ENCODE results near the gene TTC17.
"Not testable (repeated sequence)": the region's sequence is repeated elsewhere in the genome, so short reads cannot be mapped to it uniquely, and the experiment has no call there.

Gene TTC17, protein sequence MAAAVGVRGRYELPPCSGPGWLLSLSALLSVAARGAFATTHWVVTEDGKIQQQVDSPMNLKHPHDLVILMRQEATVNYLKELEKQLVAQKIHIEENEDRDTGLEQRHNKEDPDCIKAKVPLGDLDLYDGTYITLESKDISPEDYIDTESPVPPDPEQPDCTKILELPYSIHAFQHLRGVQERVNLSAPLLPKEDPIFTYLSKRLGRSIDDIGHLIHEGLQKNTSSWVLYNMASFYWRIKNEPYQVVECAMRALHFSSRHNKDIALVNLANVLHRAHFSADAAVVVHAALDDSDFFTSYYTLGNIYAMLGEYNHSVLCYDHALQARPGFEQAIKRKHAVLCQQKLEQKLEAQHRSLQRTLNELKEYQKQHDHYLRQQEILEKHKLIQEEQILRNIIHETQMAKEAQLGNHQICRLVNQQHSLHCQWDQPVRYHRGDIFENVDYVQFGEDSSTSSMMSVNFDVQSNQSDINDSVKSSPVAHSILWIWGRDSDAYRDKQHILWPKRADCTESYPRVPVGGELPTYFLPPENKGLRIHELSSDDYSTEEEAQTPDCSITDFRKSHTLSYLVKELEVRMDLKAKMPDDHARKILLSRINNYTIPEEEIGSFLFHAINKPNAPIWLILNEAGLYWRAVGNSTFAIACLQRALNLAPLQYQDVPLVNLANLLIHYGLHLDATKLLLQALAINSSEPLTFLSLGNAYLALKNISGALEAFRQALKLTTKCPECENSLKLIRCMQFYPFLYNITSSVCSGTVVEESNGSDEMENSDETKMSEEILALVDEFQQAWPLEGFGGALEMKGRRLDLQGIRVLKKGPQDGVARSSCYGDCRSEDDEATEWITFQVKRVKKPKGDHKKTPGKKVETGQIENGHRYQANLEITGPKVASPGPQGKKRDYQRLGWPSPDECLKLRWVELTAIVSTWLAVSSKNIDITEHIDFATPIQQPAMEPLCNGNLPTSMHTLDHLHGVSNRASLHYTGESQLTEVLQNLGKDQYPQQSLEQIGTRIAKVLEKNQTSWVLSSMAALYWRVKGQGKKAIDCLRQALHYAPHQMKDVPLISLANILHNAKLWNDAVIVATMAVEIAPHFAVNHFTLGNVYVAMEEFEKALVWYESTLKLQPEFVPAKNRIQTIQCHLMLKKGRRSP

DNA sequence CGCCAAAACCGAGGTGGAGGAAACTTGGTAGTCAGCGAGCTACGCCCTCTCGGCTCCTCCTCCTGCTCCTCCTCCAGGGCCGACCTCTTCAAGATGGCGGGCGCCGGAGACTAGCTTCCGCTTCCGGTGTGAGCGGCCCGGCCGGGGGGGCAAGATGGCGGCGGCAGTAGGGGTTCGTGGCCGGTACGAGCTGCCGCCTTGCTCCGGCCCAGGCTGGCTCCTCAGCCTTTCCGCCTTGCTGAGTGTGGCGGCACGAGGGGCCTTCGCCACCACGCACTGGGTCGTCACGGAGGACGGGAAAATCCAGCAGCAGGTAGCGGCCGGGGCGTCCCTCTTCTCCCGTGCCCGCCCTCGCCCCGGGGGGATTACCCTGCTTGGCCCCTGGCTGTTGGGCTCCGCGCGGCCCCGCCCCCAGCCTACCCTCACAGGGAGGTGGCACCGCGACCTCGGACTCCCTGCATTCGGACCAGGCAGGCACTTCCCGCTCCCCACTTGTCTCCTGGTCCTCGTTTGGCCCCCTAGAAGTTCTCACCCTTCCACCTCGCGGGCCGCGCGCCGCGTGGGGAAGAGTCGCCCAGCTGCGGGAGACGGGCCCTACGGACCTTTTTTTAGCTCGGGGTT is at the start of gene TTC17:
TSS of gene TTC17 (plus strand) at position 120 of the 621 bp plus-strand sequence. CDS start at position 155, 35 bp downstream.
- DNase-seq (ENCODE audit: low spot score in 2 of 2) (peak; percentile 85 to 90), ATAC-seq (ENCODE audit: low read depth) (peak; percentile 94)
- H3K27me3 Mint-ChIP-seq, result no peaks in the 10 kb centered on the region
- H3K4me1 Mint-ChIP-seq, result peaks cover 29% of the 10 kb centered on the region
- no peaks in the 10 kb centered on the region for H3K36me3 Mint-ChIP-seq
- H3K4me3 Mint-ChIP-seq, result peak within 1 kb of the TSS; percentile 99
- H3K27ac Mint-ChIP-seq, result peak within 1 kb of the TSS; percentile 97
- no peaks in the 10 kb centered on the region for H3K9me3 Mint-ChIP-seq

DNA sequence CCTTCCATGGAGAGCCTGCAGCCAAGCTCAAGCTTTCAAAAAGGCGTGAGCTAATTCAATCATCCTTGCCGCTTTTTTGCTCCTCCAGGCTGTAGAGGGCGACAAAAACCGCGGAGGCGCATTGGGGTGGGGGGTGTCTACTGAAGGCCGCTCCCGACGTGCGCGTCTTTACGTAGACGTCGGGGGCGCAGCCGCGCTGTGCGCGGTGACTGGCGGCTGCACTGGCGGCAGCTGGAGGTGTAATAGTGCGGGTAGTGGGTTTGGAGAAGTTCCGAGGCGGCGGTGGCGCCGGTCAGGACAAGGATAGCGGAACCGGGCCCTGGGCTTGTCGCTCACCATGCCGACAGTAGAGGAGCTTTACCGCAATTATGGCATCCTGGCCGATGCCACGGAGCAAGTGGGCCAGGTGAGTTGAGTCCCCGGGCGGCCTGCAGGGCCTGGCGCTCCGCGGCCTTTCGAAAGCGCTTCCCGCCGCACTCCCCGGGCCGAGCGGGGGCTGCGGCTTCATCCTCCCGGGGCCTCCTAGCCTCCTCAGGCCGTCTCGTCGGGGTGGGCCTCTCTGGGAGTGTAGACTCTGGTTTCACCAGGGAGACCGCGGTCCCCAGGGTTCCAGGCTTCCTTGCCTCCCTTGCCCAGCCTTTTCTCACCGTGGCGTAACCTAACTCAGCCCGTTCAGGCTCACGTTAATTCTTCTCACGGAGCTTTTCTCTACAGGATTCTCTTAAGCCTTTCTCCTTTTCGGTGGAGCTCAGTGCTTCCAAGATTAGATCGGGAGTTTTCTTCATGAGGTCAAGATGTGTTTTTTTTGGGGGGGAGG is 46.7 kb upstream of the TTC17 start, which contains the start of gene API5:
TSS of gene API5 (plus strand) at position 206 of the 817 bp plus-strand sequence. CDS start at position 338, 132 bp downstream.
- Mint-ChIP-seq H3K4me1 (peaks cover 24% of the 10 kb centered on the region), H3K9me3 (no peaks in the 10 kb centered on the region), H3K36me3 (no peaks in the 10 kb centered on the region), H3K4me3 (peak within 1 kb of the TSS; percentile 89), H3K27ac (peak within 1 kb of the TSS; percentile 93), H3K27me3 (no peaks in the 10 kb centered on the region)
- ATAC-seq (ENCODE audit: low read depth) (peak; percentile 95), DNase-seq (ENCODE audit: low spot score in 2 of 2) (peak; percentile 86 to 88)

DNA sequence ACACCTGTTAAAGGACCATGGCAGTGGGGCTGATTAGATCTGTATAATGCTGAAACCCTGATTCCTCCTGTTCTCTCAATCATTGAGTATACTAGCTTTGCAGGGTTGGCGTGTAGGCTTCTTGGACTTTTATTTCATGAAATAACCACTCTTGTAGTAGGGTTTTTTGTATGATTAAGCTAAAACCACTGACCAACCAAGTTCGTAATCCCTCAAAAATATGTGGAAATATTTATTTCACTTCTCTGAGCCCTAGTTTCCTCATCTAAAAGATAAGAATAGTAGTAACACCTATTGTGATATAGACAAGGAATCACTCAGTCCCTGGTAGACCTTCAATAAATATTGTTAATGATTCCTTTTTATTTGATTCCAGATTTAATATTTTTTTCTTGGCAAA is 42.8 kb upstream of the TTC17 start:
- Mint-ChIP-seq H3K27ac (peak overlapping the region; percentile 3), H3K4me1 (peaks cover 24% of the 10 kb centered on the region)
- no peak for DNase-seq (ENCODE audit: low spot score in 2 of 2)

DNA sequence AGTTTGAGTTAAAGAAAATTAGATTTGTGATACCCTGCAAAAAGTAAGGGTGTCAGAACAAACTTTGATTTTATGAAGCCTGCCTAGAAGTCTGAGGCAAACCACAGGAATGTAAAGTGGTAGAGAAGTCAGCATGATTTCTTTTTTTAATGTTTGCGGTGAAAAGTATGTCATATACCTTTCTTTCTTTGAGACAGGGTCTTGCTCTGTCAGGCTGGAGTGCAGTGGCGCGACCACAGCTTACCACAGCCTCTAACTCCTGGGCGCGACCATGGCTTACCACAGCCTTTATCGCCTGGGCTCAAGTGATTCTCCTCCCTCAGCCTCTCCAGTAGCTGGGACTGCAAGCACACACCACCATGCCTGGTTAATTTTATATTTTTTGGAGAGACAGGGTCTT is 42.3 kb upstream of the TTC17 start:
- Mint-ChIP-seq H3K4me3 (no peak overlapping the region), H3K9me3 (no peaks in the 10 kb centered on the region), H3K4me1 (peaks cover 23% of the 10 kb centered on the region), H3K27me3 (no peaks in the 10 kb centered on the region), H3K36me3 (peaks cover 2% of the 10 kb centered on the region), H3K27ac (peak overlapping the region; percentile 3)
- no peak for DNase-seq (ENCODE audit: low spot score in 2 of 2)
- no peak for ATAC-seq (ENCODE audit: low read depth)

More for the DNA sequence above, 42.8 kb upstream of the TTC17 start:
- H3K27me3 Mint-ChIP-seq, result no peaks in the 10 kb centered on the region
- no peaks in the 10 kb centered on the region for H3K9me3 Mint-ChIP-seq
- peaks cover 2% of the 10 kb centered on the region for H3K36me3 Mint-ChIP-seq
- H3K4me3 Mint-ChIP-seq, result no peak overlapping the region
- no peak for ATAC-seq (ENCODE audit: low read depth)

DNA sequence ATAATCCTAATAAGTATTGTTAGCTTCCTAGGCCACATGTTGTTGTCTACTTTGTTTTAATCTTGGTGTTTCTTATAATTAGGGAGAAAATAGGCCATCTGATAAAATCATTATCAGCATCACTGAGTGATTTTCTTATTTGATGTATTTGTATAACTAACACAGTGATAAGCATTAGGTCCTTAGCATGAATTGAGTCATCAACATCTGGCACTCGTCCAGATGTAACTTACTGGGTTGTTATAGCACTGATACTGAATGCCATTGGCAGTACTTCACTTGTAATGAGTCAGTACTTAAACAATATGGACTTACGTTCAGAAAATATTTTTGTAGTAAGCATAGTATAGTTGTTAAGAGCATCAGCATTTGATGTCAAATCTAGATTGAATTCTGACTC is 30.7 kb upstream of the TTC17 start:
- DNase-seq (ENCODE audit: low spot score in 2 of 2), result no peak
- ATAC-seq (ENCODE audit: low read depth), result no peak
- no peaks in the 10 kb centered on the region for H3K4me1 Mint-ChIP-seq
- H3K27ac Mint-ChIP-seq, result no peak overlapping the region
- H3K36me3 Mint-ChIP-seq, result peaks cover 42% of the 10 kb centered on the region
- no peaks in the 10 kb centered on the region for H3K27me3 Mint-ChIP-seq
- no peak overlapping the region for H3K4me3 Mint-ChIP-seq
- H3K9me3 Mint-ChIP-seq, result no peaks in the 10 kb centered on the region

DNA sequence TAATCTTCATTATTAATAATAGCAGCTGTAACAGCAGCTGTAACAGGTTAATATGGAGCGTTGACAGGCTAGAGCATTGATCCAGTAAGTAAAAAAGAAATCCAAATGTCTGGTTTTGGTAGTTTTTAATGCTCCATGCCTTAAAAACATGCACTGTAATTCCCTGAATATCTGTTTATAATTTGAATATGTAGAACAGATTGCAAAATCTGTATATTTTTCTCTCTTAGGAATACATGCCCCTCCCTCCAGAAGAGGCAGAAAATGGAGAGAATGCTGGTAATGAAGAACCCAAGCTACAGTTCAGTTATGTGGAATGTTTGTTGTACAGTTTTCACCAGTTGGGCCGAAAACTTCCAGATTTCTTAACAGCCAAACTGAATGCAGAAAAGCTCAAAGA is 30.2 kb upstream of the TTC17 start:
- Mint-ChIP-seq H3K36me3 (peaks cover 37% of the 10 kb centered on the region), H3K27me3 (no peaks in the 10 kb centered on the region), H3K27ac (no peak overlapping the region), H3K4me1 (no peaks in the 10 kb centered on the region), H3K9me3 (no peaks in the 10 kb centered on the region), H3K4me3 (no peak overlapping the region)
- no peak for DNase-seq (ENCODE audit: low spot score in 2 of 2)
- no peak for ATAC-seq (ENCODE audit: low read depth)

DNA sequence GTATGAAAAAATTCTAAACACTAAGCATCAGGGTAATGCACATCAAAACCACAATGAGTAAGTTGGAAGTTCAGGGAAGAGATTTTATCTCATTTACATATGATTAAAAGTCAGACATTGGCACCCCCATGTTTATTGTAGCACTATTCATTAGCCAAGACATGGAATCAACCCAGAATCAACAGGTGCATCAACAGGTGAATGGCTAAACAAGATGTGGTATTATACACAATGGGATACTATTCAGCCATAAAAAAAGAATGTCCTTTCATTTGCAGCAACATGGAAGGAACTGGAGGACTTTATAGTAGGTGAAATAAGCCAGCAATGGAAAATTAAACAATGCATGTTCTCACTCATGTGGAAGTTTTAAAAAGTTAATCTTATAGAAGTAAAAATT is 17.6 kb upstream of the TTC17 start:
- no peak for ATAC-seq (ENCODE audit: low read depth)
- Mint-ChIP-seq H3K9me3 (no peaks in the 10 kb centered on the region), H3K4me1 (no peaks in the 10 kb centered on the region), H3K4me3 (no peak overlapping the region), H3K36me3 (peaks cover 10% of the 10 kb centered on the region), H3K27me3 (no peaks in the 10 kb centered on the region), H3K27ac (no peak overlapping the region)
- no peak for DNase-seq (ENCODE audit: low spot score in 2 of 2)

DNA sequence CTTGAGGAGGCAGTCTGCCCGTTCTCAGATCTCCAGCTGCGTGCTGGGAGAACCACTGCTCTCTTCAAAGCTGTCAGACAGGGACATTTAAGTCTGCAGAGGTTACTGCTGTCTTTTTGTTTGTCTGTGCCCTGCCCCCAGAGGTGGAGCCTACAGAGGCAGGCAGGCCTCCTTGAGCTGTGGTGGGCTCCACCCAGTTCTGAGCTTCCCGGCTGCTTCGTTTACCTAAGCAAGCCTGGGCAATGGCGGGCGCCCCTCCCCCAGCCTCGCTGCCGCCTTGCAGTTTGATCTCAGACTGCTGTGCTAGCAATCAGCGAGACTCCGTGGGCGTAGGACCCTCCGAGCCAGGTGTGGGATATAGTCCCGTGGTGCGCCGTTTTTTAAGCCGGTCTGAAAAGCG is 7.3 kb upstream of the TTC17 start:
- not testable (repeated sequence) for H3K4me1 Mint-ChIP-seq; ATAC-seq (ENCODE audit: low read depth); DNase-seq (ENCODE audit: low spot score in 2 of 2); H3K27ac Mint-ChIP-seq; H3K27me3 Mint-ChIP-seq; H3K9me3 Mint-ChIP-seq; H3K36me3 Mint-ChIP-seq; H3K4me3 Mint-ChIP-seq

DNA sequence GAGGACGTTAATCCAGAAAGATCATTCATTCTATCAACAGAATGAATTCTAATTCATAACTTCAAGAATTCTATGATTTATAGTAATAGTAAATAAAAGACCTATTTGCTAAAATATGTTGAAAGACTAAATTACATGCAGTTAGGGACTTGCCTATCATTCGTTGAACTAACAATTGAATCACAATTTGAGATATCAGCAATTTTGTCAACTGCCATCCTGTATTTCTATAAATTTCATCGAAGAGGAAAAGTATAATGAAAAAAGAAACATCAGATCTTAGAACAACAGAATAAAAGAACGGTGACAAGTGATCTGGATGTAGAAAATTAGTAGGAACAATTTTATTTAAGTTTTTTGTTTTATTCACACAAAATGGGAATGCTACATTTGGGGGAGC is 4.4 kb upstream of the TTC17 start:
- Mint-ChIP-seq H3K9me3 (no peaks in the 10 kb centered on the region), H3K27me3 (no peaks in the 10 kb centered on the region), H3K4me3 (no peak overlapping the region), H3K36me3 (peaks cover 3% of the 10 kb centered on the region), H3K27ac (no peak overlapping the region), H3K4me1 (peaks cover 5% of the 10 kb centered on the region)
- ATAC-seq (ENCODE audit: low read depth), result no peak
- no peak for DNase-seq (ENCODE audit: low spot score in 2 of 2)

DNA sequence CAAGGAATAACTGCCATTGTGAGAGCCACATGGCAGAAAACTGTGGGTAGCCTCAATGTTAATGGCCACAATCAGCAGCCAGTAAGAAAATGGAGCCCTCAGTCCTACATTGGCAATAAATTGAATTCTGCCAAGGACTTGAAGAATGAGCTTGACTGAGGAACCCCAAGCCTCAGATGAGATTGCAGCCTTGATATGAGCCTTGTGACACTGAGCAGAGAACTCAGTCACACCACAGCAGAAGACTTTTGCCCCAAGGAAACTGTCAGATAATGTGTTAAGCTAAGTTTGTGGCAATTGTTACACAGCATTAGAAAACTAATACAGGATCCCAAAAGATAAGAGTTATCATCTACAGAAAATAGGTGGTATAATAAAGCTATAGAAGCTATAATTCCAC is 2.4 kb upstream of the TTC17 start:
- Mint-ChIP-seq H3K4me3 (no peak overlapping the region), H3K27me3 (no peaks in the 10 kb centered on the region), H3K9me3 (no peaks in the 10 kb centered on the region), H3K27ac (no peak overlapping the region), H3K4me1 (peaks cover 21% of the 10 kb centered on the region), H3K36me3 (peaks cover 3% of the 10 kb centered on the region)
- ATAC-seq (ENCODE audit: low read depth), result no peak
- no peak for DNase-seq (ENCODE audit: low spot score in 2 of 2)

DNA sequence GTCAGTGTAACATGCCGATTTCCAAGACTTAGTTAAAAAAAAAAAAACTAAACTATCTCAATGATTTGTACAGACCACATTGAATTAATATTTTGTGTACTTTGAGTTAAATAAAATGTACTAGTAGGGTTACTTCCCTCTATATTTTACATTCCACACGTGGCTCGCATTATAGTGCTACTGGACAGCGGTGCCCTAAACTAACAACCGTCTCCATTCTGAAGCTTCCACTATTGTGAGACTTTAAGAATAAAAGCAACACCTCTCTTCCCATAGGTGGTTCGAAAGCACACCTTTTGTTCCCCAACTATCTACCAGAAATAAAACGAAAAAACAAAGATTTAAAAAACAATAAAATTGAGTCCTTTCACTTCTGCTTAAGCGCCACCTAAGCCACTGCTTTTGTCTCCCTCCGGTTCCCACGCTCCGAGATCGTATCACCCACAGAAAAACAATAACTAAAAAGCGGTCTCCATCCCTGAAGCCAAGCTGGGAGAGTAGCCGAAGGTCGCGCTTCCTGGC is 380 bp upstream of the TTC17 start:
- Mint-ChIP-seq H3K27me3 (no peaks in the 10 kb centered on the region), H3K4me1 (peaks cover 25% of the 10 kb centered on the region), H3K27ac (peak overlapping the region; percentile 97), H3K9me3 (no peaks in the 10 kb centered on the region), H3K36me3 (no peaks in the 10 kb centered on the region), H3K4me3 (peak overlapping the region; percentile 99)
- ATAC-seq (ENCODE audit: low read depth), result peak; percentile 5
- no peak for DNase-seq (ENCODE audit: low spot score in 2 of 2)

DNA sequence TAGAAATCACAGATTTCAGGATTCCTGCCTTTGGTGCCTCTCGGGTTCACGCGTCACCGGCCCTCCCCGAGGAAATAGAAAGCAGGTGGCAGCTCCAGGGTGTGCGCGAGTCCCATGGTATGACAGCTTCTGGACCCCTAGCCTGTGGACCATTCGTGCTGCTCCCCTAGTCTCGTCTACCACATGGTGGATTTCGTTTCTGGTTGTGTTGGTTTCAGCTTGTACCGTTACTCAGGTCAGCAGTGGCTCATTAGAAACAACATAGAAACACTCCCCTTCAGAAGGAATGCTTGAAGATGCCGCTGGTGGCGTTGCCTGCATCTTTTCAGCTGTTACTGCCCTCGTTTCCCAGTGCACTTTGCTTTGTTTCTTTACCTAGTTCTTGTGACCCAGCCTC is 700 bp downstream of the TTC17 start:
- Mint-ChIP-seq H3K9me3 (no peaks in the 10 kb centered on the region), H3K4me1 (peaks cover 29% of the 10 kb centered on the region), H3K27ac (peak overlapping the region; percentile 97), H3K4me3 (peak overlapping the region; percentile 99), H3K36me3 (no peaks in the 10 kb centered on the region), H3K27me3 (no peaks in the 10 kb centered on the region)
- DNase-seq (ENCODE audit: low spot score in 2 of 2), result no peak
- peak; percentile 18 for ATAC-seq (ENCODE audit: low read depth)
